ENCODE measurements around the gene ZNRF1.

DNA sequence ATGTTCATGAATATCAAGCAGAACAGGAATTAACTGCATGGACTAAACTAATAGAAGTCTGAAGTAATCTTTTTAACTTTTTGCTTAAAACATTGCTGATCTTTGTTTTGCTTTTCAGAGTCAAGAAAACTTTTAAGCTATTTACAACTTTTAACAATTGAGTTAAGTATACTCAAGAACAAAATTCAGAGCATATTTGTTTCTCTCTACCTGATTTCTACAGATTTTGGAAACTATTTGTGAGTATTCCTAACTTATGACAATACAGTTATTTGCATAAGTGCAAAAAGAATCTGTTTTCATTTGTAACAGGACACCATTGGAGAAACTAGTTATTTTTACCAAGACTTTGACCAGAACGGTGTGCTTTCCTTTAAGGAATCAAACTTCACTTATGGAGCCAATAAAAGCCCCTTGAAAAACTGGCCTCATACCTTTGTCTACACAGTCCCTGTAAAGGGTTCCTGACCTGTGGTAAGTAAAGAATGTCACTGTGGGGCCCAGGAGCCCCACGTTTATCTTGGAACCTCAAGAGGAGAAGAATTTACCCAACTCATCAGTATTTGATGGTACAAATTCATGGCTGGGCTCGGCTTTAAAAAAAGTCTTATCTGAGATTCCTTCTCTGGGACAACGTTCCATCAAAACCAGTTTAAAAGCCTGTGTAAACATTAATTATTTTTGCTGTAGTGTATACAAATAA, 129.0 kb downstream of the ZNRF1 start:
- TF ChIP-seq, protein P1, sequence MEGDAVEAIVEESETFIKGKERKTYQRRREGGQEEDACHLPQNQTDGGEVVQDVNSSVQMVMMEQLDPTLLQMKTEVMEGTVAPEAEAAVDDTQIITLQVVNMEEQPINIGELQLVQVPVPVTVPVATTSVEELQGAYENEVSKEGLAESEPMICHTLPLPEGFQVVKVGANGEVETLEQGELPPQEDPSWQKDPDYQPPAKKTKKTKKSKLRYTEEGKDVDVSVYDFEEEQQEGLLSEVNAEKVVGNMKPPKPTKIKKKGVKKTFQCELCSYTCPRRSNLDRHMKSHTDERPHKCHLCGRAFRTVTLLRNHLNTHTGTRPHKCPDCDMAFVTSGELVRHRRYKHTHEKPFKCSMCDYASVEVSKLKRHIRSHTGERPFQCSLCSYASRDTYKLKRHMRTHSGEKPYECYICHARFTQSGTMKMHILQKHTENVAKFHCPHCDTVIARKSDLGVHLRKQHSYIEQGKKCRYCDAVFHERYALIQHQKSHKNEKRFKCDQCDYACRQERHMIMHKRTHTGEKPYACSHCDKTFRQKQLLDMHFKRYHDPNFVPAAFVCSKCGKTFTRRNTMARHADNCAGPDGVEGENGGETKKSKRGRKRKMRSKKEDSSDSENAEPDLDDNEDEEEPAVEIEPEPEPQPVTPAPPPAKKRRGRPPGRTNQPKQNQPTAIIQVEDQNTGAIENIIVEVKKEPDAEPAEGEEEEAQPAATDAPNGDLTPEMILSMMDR (IDR thresholded peaks at IDR 0.05; ENCODE audit: low read depth, low read length): no peak
- TF ChIP-seq POLR2A (IDR thresholded peaks at IDR 0.05; ENCODE audit: extremely low read depth, insufficient read length): no peak
